H7 (cell line): ENCODE results near the gene PPP1R14C. TPM values are rescaled to one million over a fixed set of nuclear protein-coding genes. Genes with fewer than 3 reads are reported as not detected.
A peak's percentile ranks its signal among the peaks of the same experiment; 100 is the strongest.

Experiments used
- DNase-seq: peaks from one replicate; pipeline ENCODE4 v3.0.0; 2012
- H3K27me3 ChIP-seq: 2 replicates; pipeline ENCODE4 v1.6.0; 2011; ENCODE audit warnings: mild to moderate bottlenecking, low read length; ENCODE audit not compliant: control insufficient read depth, insufficient read depth
- H3K36me3 ChIP-seq: replicated peaks from 2 replicates; pipeline ENCODE4 v1.5.1; 2011; ENCODE audit warnings: low read length; ENCODE audit not compliant: control insufficient read depth, insufficient read depth
- H3K4me3 ChIP-seq: 2 replicates; pipeline ENCODE4 v1.5.1; 2011; ENCODE audit warnings: low read depth, mild to moderate bottlenecking, control low read depth, low read length, moderate library complexity; ENCODE audit not compliant: insufficient read depth
- total RNA-seq: library from RNA; depleted of rRNA; stranded (reverse); fragments of >200 nt; shearing (Covaris generic); gene quantifications from 2 replicates; pipeline ENCODE4 v1.2.3, GENCODE V29; 2014

Gene PPP1R14C
- total RNA-seq, 1 experiment from 2014 or later: 0.10 TPM

DNA sequence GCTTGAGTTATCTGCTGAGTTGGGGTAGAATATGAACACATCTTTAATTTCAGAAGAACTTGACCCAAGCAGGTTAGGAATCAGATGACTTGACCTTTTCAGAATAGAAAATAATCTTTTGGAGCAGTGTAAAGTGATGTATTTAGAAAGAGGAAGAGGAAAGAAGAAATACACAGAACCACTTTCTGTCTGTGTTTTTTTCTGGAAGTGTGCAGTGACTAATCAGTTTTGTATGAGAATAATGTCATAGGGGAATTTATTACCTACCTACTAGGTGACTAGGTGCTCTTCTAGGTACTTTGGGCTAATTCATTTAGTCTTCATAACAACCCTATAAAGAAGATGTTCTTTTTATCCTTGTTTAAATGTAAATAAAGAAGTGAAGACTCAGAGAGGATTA lies 3.0 kb downstream of the PPP1R14C start:
- DNase-seq: no peak
- Histone ChIP-seq H3K4me3 (no peak overlapping the region), H3K27me3 (peaks cover 50% of the 10 kb centered on the region), H3K36me3 (no peaks in the 10 kb centered on the region)

DNA sequence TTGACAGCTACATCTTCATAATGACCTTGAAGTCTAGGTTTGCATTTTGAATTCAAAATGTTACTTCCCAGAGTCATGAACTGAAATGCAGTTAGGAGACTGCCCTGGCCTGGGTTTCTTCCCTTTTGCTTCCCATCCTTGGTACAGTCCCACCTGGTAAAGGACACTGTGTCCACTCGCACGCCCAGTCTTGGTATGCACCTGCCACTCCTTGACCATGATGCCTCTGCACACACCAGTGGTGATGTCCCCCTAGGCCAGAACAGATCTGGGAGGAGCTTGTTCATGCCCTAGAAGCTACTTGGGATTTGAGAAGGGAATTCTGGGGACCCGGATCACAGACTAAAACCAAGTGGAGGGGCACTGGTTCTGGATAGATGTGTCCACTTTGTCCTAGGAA lies 3.6 kb downstream of the PPP1R14C start:
- Histone ChIP-seq H3K27me3 (peaks cover 48% of the 10 kb centered on the region), H3K4me3 (no peak overlapping the region), H3K36me3 (no peaks in the 10 kb centered on the region)
- DNase-seq: no peak

DNA sequence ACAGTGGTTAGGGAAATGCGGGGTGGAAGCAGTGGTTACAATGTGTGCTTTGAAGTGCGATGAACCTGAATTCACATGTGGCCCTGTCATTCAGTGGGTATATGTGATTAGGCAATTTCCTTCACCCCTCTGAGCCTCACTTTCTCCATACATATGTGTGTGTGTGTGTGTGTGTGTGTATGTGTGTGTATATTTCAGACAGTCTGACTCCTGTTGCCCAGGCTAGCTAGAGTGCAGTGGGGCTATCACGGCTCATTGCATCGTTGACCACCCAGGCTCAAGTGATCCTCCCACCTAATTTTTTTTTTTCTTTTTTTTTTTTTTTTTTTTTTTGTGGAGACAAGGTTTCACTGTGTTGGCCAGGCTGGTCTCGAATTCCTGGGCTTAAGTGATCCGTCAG lies 6.3 kb downstream of the PPP1R14C start:
- Histone ChIP-seq H3K27me3 (peaks cover 24% of the 10 kb centered on the region), H3K36me3 (no peaks in the 10 kb centered on the region), H3K4me3 (no peak overlapping the region)
- no peak for DNase-seq

DNA sequence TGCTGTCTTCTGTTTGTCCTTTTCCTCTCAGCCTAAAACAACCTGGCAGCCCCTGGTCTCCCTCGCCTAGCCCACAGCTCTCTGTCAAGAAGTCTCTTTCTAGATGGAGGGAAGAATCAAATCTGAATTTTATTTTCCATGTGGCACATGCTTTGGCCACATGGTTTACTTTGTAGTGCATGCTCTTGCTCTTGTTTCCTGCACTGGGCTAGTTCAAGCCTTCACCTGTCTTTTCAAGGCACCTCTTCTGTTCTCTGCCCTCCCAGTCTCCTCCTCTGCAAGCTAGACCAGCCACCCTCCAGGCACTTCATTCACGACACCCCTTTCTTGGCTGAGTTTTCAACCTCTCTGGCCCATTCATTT lies 7.6 kb downstream of the PPP1R14C start:
- no peaks in the 10 kb centered on the region for H3K36me3 ChIP-seq
- peaks cover 11% of the 10 kb centered on the region for H3K27me3 ChIP-seq
- no peak for DNase-seq
- H3K4me3 ChIP-seq: no peak overlapping the region

DNA sequence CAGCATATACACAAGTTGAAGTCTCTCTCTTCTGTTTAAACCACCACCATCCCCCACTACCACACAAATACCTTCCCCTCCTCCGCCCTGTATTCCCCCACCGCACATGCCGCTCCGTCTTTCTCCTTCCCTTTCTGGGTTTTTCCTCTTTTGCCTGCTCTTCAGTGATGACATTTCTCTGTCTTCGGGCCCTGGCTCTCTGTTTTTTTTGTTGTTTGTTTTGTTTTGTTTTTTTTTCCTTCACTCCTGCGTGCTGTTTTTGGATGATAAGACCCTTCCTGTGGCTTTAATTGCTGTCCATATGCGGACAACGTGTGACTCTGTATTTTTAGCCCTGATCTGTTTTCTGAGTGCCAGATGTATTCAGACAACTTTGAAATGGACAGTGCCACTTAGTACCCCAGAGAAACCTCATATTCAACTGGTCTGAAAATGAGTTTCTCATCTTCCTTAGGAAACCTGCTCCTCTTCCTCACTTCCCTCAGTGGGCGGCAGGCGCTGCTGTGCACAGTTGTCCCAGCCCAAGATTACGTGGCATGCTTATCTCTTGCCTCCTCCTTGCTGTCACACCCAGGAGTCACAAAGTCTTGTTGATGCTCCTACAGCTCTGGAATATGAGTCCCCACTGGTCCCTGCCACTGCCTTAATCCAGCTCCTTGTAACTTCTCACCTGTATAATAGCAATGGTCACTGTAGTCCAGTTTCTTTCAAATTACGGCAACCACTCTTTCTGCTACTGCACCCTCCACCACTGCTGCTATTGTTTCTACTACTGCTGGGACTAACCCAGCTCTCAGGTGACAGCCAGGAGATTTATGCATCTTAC lies 8.2 kb downstream of the PPP1R14C start:
- no peak overlapping the region for H3K4me3 ChIP-seq
- H3K36me3 ChIP-seq: no peaks in the 10 kb centered on the region
- DNase-seq: peak; percentile 32
- peaks cover 8% of the 10 kb centered on the region for H3K27me3 ChIP-seq

DNA sequence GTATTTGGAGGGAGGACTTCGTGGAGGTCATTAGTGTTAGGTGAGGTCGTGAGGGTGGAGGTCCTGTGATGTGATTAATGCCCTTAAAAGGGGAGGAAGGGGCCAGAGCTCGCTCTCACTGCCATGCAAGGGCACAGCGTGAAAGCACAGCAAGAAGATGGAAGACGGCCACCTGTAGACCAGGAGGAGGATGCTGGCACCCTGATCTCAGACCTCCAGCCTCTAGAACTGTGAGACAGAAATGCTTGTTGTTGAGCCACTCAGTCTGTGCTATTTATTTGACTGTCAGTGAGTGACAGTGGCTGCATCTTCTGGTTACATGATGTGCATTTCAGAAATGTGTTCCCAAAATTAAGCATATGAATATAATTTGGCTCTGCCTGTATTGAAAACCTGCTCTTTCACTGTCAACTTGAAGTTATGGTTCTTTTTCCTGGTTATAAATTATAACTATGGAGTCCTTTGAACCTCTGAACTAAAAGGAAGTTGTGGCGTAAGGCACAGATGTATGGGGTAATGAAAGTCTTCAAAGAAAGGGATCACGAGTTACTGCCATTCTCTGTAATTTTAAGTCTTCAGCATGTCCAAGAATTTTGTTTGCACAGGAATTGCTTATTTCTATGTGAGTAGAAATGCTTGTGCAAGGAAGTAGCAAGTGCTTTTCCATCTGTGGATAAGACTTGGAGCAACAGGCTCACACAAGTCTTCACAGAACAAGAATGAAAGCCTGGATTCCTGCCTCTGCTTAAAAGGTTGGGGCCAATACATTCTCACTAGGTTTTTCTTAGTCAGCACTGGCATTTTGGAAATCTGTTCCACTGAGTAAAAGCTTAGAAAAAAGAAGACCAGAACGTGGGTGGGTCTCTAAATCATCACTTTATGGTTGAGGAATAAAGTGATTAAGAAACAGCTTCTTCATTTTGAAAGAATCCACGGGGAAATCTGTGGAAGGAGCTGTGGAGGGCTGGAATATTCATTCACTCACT lies 10.3 kb downstream of the PPP1R14C start:
- no peak for DNase-seq
- Histone ChIP-seq H3K36me3 (no peaks in the 10 kb centered on the region), H3K4me3 (no peak overlapping the region), H3K27me3 (peaks cover 6% of the 10 kb centered on the region)

DNA sequence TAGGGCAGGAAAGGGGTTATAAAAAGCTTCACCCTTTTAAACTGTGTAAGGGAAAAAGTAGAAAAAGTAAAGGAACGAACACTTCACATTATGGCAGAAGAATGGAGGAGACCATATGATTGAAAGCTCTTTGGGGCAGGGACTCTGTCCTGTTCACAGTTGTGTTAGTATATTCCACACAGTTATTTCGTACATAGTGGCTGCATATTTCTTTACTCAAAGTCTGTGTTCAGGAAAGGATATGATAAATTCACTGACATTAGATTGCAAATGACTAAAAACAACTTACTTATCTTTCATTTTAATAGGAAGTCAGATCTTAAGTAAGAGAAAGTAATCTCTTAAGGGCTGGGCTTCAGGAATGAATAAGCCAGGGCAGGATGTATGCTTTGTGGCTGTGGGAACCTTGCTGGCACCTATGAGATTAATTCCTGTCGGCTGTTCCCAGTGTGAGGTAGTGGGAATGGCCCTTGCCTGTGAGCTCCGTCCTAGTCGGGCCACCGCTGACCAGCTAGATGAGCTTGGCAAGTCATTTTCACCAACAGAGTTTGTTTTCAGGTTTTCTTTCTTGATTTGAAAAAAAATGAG lies 11.2 kb downstream of the PPP1R14C start:
- no peak for DNase-seq
- Histone ChIP-seq H3K4me3 (no peak overlapping the region), H3K27me3 (peaks cover 6% of the 10 kb centered on the region), H3K36me3 (no peaks in the 10 kb centered on the region)

DNA sequence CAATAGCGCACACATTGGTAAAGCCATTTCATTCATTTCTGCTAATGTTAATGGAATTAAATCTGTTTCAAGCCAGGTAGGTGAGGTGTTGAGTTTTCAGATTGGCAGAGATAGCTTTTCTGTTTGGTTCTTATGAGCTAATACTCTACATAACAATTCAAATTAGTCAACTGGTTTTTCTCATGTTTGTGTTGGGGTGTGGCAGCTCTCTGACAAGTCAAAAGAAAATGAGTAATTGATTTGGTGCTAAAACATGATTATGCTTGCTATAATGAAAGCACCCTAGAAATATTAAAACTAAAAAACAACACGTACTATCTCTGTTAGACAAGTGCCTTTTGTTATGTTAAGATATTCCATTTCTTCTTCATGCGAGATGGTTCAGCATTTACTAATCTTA lies 13.6 kb downstream of the PPP1R14C start:
- DNase-seq: no peak
- no peak overlapping the region for H3K4me3 ChIP-seq
- H3K36me3 ChIP-seq: no peaks in the 10 kb centered on the region
- peaks cover 2% of the 10 kb centered on the region for H3K27me3 ChIP-seq

DNA sequence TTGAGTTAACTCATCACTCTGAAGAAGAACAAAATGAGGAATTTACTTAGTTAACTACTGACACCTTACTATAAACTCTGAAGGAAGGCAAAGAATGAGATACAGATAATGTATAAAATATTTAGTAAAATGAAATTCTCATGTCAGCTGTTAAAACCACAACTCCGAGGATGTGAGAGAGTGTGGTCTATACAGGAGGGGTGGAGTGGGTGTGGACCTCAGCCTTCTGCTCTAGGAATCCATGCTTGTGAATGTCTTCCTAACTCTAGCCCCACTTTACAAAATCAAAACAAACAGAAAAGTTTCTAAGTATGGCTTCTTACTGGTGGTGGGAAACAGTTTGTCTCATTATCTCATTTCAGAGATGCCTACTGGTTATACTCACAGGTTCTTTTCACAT lies 14.2 kb downstream of the PPP1R14C start:
- H3K4me3 ChIP-seq: no peak overlapping the region
- DNase-seq: no peak
- H3K27me3 ChIP-seq: peaks cover 2% of the 10 kb centered on the region
- no peaks in the 10 kb centered on the region for H3K36me3 ChIP-seq

DNA sequence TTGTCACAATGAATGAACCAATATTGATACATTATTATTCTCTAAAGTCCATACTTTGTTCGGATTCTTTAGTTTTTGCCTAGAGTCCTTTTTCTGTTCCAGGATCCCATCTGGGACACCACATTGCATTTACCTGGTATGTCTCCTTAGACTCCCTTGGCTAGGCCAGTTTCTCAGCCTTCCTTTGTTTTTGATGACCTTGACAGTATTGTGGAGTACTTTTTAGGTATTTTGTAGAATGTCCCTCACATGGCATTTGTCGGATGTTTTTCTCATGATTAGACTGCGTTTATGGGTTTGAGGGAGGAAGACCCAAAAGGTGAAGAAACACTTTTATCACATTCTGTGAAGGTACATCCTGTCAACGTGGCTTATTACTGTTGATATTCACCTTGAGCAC lies 16.9 kb downstream of the PPP1R14C start:
- Histone ChIP-seq H3K27me3 (no peaks in the 10 kb centered on the region), H3K4me3 (no peak overlapping the region), H3K36me3 (no peaks in the 10 kb centered on the region)
- no peak for DNase-seq

DNA sequence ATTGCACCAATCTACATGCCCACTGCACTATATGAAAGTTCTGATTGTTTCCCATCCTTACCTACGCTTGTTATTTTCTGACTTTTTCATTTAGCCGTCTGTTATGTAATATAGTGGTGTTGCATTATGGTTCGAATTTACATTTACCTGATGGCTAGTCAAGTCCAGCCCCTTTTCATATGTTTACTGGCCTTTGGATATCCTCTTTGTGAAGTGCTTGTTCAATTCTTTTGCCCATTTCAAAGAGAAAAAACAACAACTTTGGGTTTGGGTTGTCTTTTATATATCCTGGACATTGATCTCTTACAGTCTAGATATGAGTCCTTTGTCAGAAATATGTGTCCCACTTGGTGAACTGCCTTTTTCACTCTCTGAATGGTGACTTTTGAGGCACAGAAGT lies 21.1 kb downstream of the PPP1R14C start:
- Histone ChIP-seq H3K27me3 (no peaks in the 10 kb centered on the region), H3K36me3 (no peaks in the 10 kb centered on the region), H3K4me3 (no peak overlapping the region)
- DNase-seq: no peak

DNA sequence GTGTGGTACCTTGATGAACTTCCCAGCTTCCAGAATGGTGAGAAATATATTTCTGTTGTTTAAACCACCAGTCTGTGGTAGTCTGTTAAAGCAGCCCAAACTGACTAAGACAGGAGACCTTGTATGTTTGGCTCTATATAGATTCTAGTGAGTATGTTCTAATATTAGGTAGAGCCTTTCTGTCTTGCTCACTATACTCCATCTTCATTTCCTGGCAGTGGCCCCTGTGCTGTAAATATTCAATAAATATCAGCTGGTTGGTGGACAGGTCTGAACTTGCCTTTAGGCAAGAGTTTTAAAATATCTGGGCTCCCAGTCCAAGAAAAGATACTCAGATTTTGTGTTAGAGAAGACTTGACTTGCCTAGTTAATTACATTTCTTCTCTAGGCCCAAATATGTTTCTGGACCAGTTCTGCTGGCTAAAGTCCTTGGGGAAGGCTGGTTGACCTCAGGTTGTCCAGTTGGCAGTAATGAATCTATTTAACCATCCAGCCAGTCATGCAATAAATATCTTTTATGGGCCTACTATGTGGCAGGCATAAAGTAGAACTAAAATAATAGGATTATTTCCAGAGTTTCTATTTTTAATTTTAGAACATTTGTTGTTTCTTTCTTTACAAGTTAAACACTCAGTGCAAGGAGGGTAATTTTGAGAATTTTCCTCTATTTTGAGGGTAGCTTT lies 22.3 kb downstream of the PPP1R14C start:
- no peak for DNase-seq
- H3K36me3 ChIP-seq: no peaks in the 10 kb centered on the region

DNA sequence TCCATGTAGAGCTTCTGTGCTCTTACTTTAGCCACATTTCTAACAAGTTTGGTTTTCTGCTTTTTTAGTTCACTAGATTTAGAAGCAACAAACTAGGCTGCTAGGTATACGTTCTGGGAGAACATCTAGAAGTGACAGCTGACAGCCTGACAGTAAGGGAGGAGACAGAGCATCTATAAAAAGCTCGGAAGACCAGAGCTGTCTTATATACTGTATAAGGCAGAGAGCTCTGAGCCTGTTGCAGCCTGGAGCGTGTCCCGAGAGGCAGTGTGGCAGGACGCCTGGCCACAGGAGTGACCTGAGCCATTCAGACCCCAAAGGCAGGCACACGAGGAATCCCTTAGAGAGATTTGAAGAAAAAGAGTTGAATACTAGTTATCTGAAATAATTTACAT lies 24.6 kb downstream of the PPP1R14C start:
- no peak for DNase-seq
- no peak overlapping the region for H3K4me3 ChIP-seq
- no peaks in the 10 kb centered on the region for H3K36me3 ChIP-seq
- H3K27me3 ChIP-seq: no peaks in the 10 kb centered on the region

More for the DNA sequence above, 22.3 kb downstream of the PPP1R14C start:
- no peak overlapping the region for H3K4me3 ChIP-seq
- no peaks in the 10 kb centered on the region for H3K27me3 ChIP-seq

DNA sequence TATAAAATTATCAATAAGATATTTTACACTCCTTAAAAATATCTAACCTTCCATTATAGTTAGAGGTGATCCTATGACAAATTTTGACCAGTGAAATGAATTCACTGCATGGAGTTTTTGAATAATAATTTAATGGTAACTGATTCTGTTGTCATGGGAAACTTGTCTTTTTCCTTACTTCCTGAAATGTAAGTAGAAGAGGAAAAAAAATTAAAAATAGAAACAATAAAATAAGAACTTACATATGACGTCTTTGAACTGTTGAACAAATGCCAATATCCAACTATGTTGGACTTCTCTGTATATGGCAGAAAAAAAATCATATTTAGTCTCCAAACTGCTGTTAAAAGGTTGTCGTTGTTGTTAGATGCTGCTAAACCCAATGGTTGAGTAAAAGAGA lies 26.3 kb downstream of the PPP1R14C start:
- DNase-seq: no peak
- Histone ChIP-seq H3K4me3 (no peak overlapping the region), H3K36me3 (no peaks in the 10 kb centered on the region), H3K27me3 (no peaks in the 10 kb centered on the region)
